HG03378 (cell line): Measurements from ENCODE around the gene PLEKHF1.
"Not testable (repeated sequence)": the region's sequence is repeated elsewhere in the genome, so short reads cannot be mapped to it uniquely, and the experiment has no call there.

Experiments used
- ATAC-seq: cut with Tn5 transposase; IDR thresholded peaks from one replicate; pipeline ENCODE4 v1.9.1; 2021; ENCODE audit warnings: mild to moderate bottlenecking, moderate library complexity; ENCODE audit not compliant: unreplicated experiment

Gene PLEKHF1

GRCh38 chr19:29663861-29664752 lies 1.2 kb upstream of the PLEKHF1 start:
- ATAC-seq = no peak

- ATAC-seq = peak; percentile 20
Measured at GRCh38 chr19:29664753-29665214, 477 bp upstream of the PLEKHF1 start.

- ATAC-seq = no peak
Measured at GRCh38 chr19:29665826-29666577, 741 bp downstream of the PLEKHF1 start.

GRCh38 chr19:29666578-29667386 lies 1.5 kb downstream of the PLEKHF1 start:
- ATAC-seq = no peak

- no peak for ATAC-seq
Measured at GRCh38 chr19:29667387-29667783, 2.1 kb downstream of the PLEKHF1 start.

- no peak for ATAC-seq
Measured at GRCh38 chr19:29667901-29668341, 2.7 kb downstream of the PLEKHF1 start.

- ATAC-seq = no peak
Measured at GRCh38 chr19:29668746-29669609, 3.7 kb downstream of the PLEKHF1 start.

- ATAC-seq = no peak
Measured at GRCh38 chr19:29670255-29670654, 5.0 kb downstream of the PLEKHF1 start.

- not testable (repeated sequence) for ATAC-seq
Measured at GRCh38 chr19:29671026-29671392, 5.7 kb downstream of the PLEKHF1 start.

- ATAC-seq = peak; percentile 61
Measured at GRCh38 chr19:29671393-29672160, 6.3 kb downstream of the PLEKHF1 start.

- ATAC-seq = no peak
Measured at GRCh38 chr19:29672319-29672932, 7.2 kb downstream of the PLEKHF1 start.

GRCh38 chr19:29672933-29673336 lies 7.7 kb downstream of the PLEKHF1 start:
- no peak for ATAC-seq

GRCh38 chr19:29673451-29674371 lies 8.4 kb downstream of the PLEKHF1 start:
- no peak for ATAC-seq

- ATAC-seq = no peak
Measured at GRCh38 chr19:29674374-29675119, 9.3 kb downstream of the PLEKHF1 start.

- ATAC-seq = no peak
Measured at GRCh38 chr19:29675120-29675649, 9.9 kb downstream of the PLEKHF1 start.

- ATAC-seq = no peak
Measured at GRCh38 chr19:29675650-29676186, 10.5 kb downstream of the PLEKHF1 start.

- no peak for ATAC-seq
Measured at GRCh38 chr19:29676586-29676985, 11.3 kb downstream of the PLEKHF1 start.
